GM18498 (cell line): ENCODE results near the gene RBKS.
"Not testable (repeated sequence)": the region's sequence is repeated elsewhere in the genome, so short reads cannot be mapped to it uniquely, and the experiment has no call there.

Source experiments
- ATAC-seq: cut with Tn5 transposase; IDR thresholded peaks from one replicate; pipeline ENCODE4 v1.9.1; 2021; ENCODE audit warnings: mild to moderate bottlenecking, moderate library complexity; ENCODE audit not compliant: unreplicated experiment

The RBKS gene

GRCh38 chr2:27875089-27875881 is 14.9 kb downstream of the RBKS start:
- ATAC-seq, result no peak

- no peak for ATAC-seq
Measured at GRCh38 chr2:27873091-27873490, 17.1 kb downstream of the RBKS start.

GRCh38 chr2:27871802-27872201 is 18.4 kb downstream of the RBKS start:
- ATAC-seq, result no peak

GRCh38 chr2:27870724-27871123 is 19.5 kb downstream of the RBKS start:
- ATAC-seq, result no peak

GRCh38 chr2:27869763-27870162 is 20.4 kb downstream of the RBKS start:
- ATAC-seq, result no peak

- no peak for ATAC-seq
Measured at GRCh38 chr2:27866237-27866636, 23.9 kb downstream of the RBKS start.

GRCh38 chr2:27863955-27864354 is 26.2 kb downstream of the RBKS start:
- ATAC-seq, result not testable (repeated sequence)

- no peak for ATAC-seq
Measured at GRCh38 chr2:27863146-27863545, 27.0 kb downstream of the RBKS start.

- ATAC-seq, result no peak
Measured at GRCh38 chr2:27860111-27860510, 30.1 kb downstream of the RBKS start.

GRCh38 chr2:27857417-27858172 is 32.6 kb downstream of the RBKS start:
- no peak for ATAC-seq

GRCh38 chr2:27856956-27857355 is 33.2 kb downstream of the RBKS start:
- no peak for ATAC-seq

GRCh38 chr2:27856386-27856785 is 33.8 kb downstream of the RBKS start:
- no peak for ATAC-seq

GRCh38 chr2:27855476-27855875 is 34.7 kb downstream of the RBKS start:
- ATAC-seq, result no peak

- ATAC-seq, result no peak
Measured at GRCh38 chr2:27854229-27854862, 35.8 kb downstream of the RBKS start.

- no peak for ATAC-seq
Measured at GRCh38 chr2:27852691-27853090, 37.5 kb downstream of the RBKS start.

GRCh38 chr2:27849558-27850205 is 40.5 kb downstream of the RBKS start:
- no peak for ATAC-seq

GRCh38 chr2:27847333-27847732 is 42.9 kb downstream of the RBKS start:
- ATAC-seq, result no peak

GRCh38 chr2:27844821-27845255 is 45.3 kb downstream of the RBKS start:
- no peak for ATAC-seq

GRCh38 chr2:27843992-27844391 is 46.2 kb downstream of the RBKS start:
- ATAC-seq, result no peak

GRCh38 chr2:27842894-27843293 is 47.3 kb downstream of the RBKS start:
- no peak for ATAC-seq

- no peak for ATAC-seq
Measured at GRCh38 chr2:27839022-27839618, 51.1 kb downstream of the RBKS start.
